ENCODE data around the gene OLFML2A. TPM values are rescaled to one million over a fixed set of nuclear protein-coding genes. Genes with fewer than 3 reads are reported as not detected.
A peak's percentile ranks its signal among the peaks of the same experiment; 100 is the strongest.
"Not testable (repeated sequence)": the region's sequence is repeated elsewhere in the genome, so short reads cannot be mapped to it uniquely, and the experiment has no call there.

The OLFML2A gene
- 10 to 100 TPM; 21.9 to 51.2 (median 32.5) TPM for total RNA-seq
- polyA plus RNA-seq: 1 to 10 TPM; 5.9 to 9.3 TPM
- long read RNA-seq, donor 1, partial matches to known transcripts: 0 of 13 reads
- long read RNA-seq, donor 1, other reads (novel, unspliced or antisense): 13 of 13 reads
- long read RNA-seq, donor 2, partial matches to known transcripts: 0 of 33 reads
- long read RNA-seq, donor 2, other reads (novel, unspliced or antisense): 33 of 33 reads
- long read RNA-seq, donor 3, full-length matches to known transcripts: 2 of 49 reads
- long read RNA-seq, donor 3, partial matches to known transcripts: 0 of 49 reads
- long read RNA-seq, donor 3, other reads (novel, unspliced or antisense): 47 of 49 reads

DNA sequence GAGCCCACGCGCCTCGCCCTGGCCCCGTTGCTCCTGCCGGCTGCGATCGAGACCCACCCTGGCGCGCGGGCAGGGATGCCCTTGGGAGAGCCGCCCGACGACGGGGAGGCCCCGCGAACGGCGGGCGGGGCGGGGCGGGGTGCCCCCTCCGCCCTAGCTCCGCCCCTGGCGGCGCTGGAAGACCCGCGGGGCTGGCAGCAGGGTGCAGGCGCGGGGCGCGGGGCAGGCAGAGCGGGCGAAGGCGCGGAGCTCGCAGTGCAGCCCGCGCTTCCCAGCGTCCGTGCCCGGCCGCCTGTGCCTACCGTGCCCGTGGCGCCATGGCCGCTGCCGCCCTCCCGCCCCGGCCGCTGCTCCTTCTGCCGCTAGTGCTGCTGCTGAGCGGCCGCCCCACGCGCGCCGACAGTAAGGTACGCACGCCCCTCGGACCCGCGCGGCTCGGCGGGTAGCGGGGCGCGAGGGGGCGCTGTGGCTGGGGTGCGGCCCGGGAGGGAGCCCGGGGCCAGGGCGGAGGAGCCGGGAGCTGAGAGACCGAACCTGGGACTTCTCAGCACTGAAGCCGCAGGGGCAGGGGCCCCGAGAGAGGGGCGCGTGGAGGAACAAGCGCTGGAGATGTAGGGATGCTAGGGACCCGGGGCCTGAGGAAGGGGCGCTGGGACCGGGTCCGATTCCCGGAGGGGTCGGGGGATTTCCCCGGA is at the start of gene OLFML2A:
TSS of gene OLFML2A (plus strand) at position 180 of the 695 bp plus-strand sequence. CDS start at position 318, 138 bp downstream.
- peaks cover 0 to 25% (median 0%) of the 10 kb centered on the region in 7 donors for H3K27me3 ChIP-seq
- no peaks in the 10 kb centered on the region for H3K36me3 ChIP-seq
- peak within 1 kb of the TSS; percentile 54 to 71 (median 63) for H3K4me3 ChIP-seq
- intact Hi-C loops (cut with DNase I): loop anchor here in 4 of 10 donors (5.0 to 10.0 kb wide), 2 partner anchors 60 to 598 kb away; no protein-coding TSS in a partner anchor
- H3K27ac ChIP-seq: peak within 1 kb of the TSS in 9 of 10 donors; percentile 45 to 81 (median 68)
- ATAC-seq (peak; percentile 8 to 50 (median 32)), DNase-seq (peak in 1 of 2 donors; percentile 47)
- 1% methylated on average over 78 to 87 of the region's 87 CpGs for WGBS, 2 donors
- peaks cover 14 to 69% (median 46%) of the 10 kb centered on the region in 9 donors for H3K4me1 ChIP-seq
- TF ChIP-seq, protein P1, sequence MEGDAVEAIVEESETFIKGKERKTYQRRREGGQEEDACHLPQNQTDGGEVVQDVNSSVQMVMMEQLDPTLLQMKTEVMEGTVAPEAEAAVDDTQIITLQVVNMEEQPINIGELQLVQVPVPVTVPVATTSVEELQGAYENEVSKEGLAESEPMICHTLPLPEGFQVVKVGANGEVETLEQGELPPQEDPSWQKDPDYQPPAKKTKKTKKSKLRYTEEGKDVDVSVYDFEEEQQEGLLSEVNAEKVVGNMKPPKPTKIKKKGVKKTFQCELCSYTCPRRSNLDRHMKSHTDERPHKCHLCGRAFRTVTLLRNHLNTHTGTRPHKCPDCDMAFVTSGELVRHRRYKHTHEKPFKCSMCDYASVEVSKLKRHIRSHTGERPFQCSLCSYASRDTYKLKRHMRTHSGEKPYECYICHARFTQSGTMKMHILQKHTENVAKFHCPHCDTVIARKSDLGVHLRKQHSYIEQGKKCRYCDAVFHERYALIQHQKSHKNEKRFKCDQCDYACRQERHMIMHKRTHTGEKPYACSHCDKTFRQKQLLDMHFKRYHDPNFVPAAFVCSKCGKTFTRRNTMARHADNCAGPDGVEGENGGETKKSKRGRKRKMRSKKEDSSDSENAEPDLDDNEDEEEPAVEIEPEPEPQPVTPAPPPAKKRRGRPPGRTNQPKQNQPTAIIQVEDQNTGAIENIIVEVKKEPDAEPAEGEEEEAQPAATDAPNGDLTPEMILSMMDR (IDR thresholded peaks at IDR 0.05): peak in 8 of 9 donors; percentile 5 to 66 (median 48)
- no peaks in the 10 kb centered on the region for H3K9me3 ChIP-seq

DNA sequence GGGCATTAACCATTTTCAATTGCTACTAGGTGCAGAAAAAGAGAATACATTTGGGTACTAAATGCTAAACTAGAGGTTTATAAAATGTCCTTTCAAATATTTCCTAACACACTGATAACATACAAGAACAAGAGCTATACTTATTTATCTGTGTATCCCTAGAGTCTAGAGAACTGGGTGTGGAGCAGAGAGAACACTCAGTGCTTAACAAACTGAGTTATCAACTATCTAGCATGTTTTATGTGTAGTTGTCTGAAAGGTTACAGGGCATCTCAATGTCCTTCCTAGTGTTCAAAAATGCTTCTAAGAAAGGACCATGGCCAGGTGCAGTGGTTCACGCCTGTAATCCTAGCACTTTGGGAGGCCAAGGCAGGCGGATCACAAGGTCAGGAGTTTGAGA is 46.2 kb upstream of the OLFML2A start:
- Histone ChIP-seq H3K4me1 (peaks cover 0 to 8% (median 4%) of the 10 kb centered on the region in 9 donors), H3K27ac (no peak overlapping the region), H3K27me3 (no peaks in the 10 kb centered on the region), H3K4me3 (no peak overlapping the region), H3K9me3 (no peaks in the 10 kb centered on the region), H3K36me3 (no peaks in the 10 kb centered on the region)
- DNase-seq (no peak), ATAC-seq (peak in 1 of 8 donors; percentile 62)
- TF ChIP-seq, protein P1 (IDR thresholded peaks at IDR 0.05): no peak
- 92 to 100% methylated on average over 2 of the region's 2 CpGs for WGBS, 2 donors
- intact Hi-C loops (cut with DNase I): no loop called here

DNA sequence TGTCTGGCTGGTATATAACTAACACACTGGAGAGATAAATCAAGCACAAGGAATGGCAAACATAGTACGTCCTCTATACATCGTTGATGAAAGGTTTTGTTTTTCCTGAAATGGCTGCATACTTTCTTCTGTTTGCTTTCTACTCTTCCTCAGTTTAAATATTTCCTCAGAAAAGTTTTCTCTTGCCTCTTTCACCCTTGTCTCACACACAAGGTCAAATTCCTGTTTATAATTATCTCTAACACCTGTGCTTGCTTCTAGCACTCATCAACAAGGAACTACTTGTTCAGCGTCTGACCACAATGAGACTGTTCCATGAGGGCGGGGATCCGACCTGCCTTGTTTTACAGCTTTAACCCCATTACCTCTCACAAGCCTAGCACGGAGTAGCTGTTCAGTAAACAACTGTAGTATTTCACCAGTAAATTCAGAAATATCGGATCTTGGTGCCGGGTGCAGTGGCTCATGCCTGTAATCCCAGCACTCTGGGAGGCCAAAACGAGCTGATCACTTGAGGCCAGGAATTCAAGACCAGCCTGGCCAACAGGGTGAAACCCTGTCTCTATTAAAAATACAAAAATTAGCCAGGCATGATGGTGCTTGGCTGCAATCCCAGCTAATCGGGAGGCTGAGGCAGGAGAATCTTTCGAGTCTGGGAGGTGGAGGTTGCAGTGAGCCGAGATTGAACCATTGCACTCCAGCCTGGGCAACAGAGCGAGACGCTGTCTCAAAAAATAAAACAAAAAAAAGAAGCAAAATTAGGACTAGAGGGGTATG is 42.8 kb upstream of the OLFML2A start:
- Histone ChIP-seq H3K9me3 (no peaks in the 10 kb centered on the region), H3K36me3 (no peaks in the 10 kb centered on the region), H3K27me3 (no peaks in the 10 kb centered on the region), H3K4me1 (peaks cover 0 to 8% (median 4%) of the 10 kb centered on the region in 9 donors), H3K27ac (no peak overlapping the region), H3K4me3 (no peak overlapping the region)
- intact Hi-C loops (cut with DNase I): no loop called here
- no peak for ATAC-seq
- no peak for DNase-seq
- 79 to 81% methylated on average over 14 of the region's 14 CpGs for WGBS, 2 donors
- TF ChIP-seq, protein P1 (IDR thresholded peaks at IDR 0.05): no peak

DNA sequence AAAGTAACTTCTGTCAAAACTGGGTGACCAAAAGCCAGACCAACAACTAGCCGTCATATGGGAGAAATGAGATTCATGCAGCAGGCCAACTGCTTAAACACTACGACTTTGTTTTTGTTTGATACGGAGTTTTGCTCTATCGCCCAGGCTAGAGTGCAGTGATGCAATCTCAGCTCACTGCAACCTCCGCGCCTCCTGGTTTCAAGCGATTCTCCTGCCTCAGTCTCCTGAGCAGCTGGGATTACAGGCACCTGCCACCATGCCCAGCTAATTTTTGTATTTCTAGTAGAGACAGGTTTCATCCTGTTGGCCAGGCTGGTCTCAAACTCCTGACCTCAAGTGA is 42.2 kb upstream of the OLFML2A start:
- 92 to 96% methylated on average over 7 of the region's 7 CpGs for WGBS, 2 donors
- H3K27me3 ChIP-seq; intact Hi-C loops (cut with DNase I); H3K27ac ChIP-seq; H3K4me1 ChIP-seq; H3K36me3 ChIP-seq; H3K4me3 ChIP-seq; ATAC-seq; H3K9me3 ChIP-seq; DNase-seq: not testable (repeated sequence)
